Measurements from ENCODE around the gene DRAP1. TPM values are rescaled to one million over a fixed set of nuclear protein-coding genes. Genes with fewer than 3 reads are reported as not detected.

The DRAP1 gene
- total RNA-seq, 1 donor from 2014 or later: 106 TPM

DNA sequence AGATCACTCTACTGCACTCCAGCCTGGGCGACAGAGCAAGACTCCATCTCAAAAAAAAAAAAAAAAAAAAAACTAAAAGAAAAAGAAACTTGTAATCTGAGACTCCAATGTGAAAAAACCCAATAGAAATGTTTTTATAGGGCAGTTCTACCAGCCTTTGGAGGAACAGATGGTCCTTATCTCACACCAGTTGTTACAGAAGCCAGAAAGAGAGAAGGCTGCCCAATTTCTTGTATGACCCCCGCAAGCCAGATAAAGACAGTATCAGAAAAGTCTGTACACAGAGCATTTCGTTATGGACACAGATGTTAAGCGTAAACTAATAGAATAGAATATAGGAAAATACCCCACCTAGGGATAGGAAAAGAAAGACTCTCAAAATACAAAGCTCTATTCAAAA lies 14.8 kb downstream of the DRAP1 start:
- no peaks in the 10 kb centered on the region for H3K36me3 Mint-ChIP-seq (ENCODE audit: unreplicated experiment)
- DNase-seq (ENCODE audit: extremely low spot score, unreplicated experiment): no peak
- H3K4me1 Mint-ChIP-seq (ENCODE audit: unreplicated experiment): peaks cover 9% of the 10 kb centered on the region
- no peak overlapping the region for H3K27ac Mint-ChIP-seq (ENCODE audit: unreplicated experiment)
- no peak for TF ChIP-seq CTCF (IDR thresholded peaks at IDR 0.05)
- H3K4me3 Mint-ChIP-seq (ENCODE audit: unreplicated experiment): no peak overlapping the region
- H3K27me3 Mint-ChIP-seq (ENCODE audit: unreplicated experiment): no peaks in the 10 kb centered on the region
- no peaks in the 10 kb centered on the region for H3K9me3 Mint-ChIP-seq (ENCODE audit: unreplicated experiment)

DNA sequence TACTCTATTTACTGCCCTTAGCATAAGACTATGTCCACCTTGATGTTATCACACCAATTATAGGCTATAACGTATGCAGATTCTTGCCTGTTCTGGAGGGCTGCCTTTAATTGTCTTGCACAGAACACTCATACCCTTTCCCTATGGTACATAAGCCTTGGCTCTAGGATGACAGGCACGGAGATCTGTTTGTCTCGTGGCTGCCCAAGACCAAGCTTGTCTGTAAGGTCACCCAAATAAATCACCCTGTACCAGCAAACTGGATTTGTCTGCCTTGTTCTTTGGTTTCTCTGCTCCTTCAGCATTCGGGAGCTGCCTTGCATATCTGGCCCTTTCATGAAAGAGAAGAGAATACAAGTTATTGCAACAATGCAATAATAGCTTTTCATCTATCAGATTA lies 18.5 kb downstream of the DRAP1 start:
- no peaks in the 10 kb centered on the region for H3K36me3 Mint-ChIP-seq (ENCODE audit: unreplicated experiment)
- TF ChIP-seq CTCF (IDR thresholded peaks at IDR 0.05): no peak

GRCh38 chr11:65941720-65942310 lies 22.6 kb downstream of the DRAP1 start:
- Mint-ChIP-seq H3K27ac (ENCODE audit: unreplicated experiment) (no peak overlapping the region), H3K4me1 (ENCODE audit: unreplicated experiment) (peaks cover 3% of the 10 kb centered on the region), H3K4me3 (ENCODE audit: unreplicated experiment) (no peak overlapping the region), H3K9me3 (ENCODE audit: unreplicated experiment) (no peaks in the 10 kb centered on the region), H3K36me3 (ENCODE audit: unreplicated experiment) (no peaks in the 10 kb centered on the region), H3K27me3 (ENCODE audit: unreplicated experiment) (no peaks in the 10 kb centered on the region)
- DNase-seq (ENCODE audit: extremely low spot score, unreplicated experiment): no peak
- TF ChIP-seq CTCF (IDR thresholded peaks at IDR 0.05): no peak

More for the DNA sequence above, 18.5 kb downstream of the DRAP1 start:
- Mint-ChIP-seq H3K27me3 (ENCODE audit: unreplicated experiment) (no peaks in the 10 kb centered on the region), H3K4me3 (ENCODE audit: unreplicated experiment) (no peak overlapping the region), H3K9me3 (ENCODE audit: unreplicated experiment) (no peaks in the 10 kb centered on the region), H3K4me1 (ENCODE audit: unreplicated experiment) (peaks cover 6% of the 10 kb centered on the region), H3K27ac (ENCODE audit: unreplicated experiment) (no peak overlapping the region)
- DNase-seq (ENCODE audit: extremely low spot score, unreplicated experiment): no peak

GRCh38 chr11:65942531-65942930 lies 23.3 kb downstream of the DRAP1 start:
- Mint-ChIP-seq H3K4me1 (ENCODE audit: unreplicated experiment) (peaks cover 3% of the 10 kb centered on the region), H3K4me3 (ENCODE audit: unreplicated experiment) (no peak overlapping the region), H3K36me3 (ENCODE audit: unreplicated experiment) (no peaks in the 10 kb centered on the region), H3K27me3 (ENCODE audit: unreplicated experiment) (no peaks in the 10 kb centered on the region), H3K9me3 (ENCODE audit: unreplicated experiment) (no peaks in the 10 kb centered on the region), H3K27ac (ENCODE audit: unreplicated experiment) (no peak overlapping the region)
- no peak for TF ChIP-seq CTCF (IDR thresholded peaks at IDR 0.05)
- no peak for DNase-seq (ENCODE audit: extremely low spot score, unreplicated experiment)

DNA sequence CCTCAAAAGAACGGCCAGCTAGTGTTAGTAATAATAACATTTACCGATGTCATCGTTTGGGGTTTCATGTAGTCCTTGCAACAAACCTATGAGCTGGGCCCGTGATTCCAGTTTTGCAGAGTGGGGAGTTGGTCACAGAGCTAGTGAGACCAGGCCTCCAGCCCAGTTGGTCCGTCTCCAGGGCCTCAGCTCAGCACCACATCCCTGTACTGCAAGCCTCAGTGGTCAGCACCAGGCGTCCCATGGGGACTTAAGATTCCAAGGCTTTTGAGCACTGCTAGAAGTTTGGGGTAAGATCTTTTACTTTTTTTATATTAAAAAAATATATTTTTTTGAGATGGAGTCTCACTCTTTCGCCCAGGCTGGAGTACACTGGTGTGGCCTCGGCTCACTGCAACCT lies 25.0 kb downstream of the DRAP1 start:
- no peak overlapping the region for H3K27ac Mint-ChIP-seq (ENCODE audit: unreplicated experiment)
- H3K4me3 Mint-ChIP-seq (ENCODE audit: unreplicated experiment): no peak overlapping the region
- no peaks in the 10 kb centered on the region for H3K36me3 Mint-ChIP-seq (ENCODE audit: unreplicated experiment)
- DNase-seq (ENCODE audit: extremely low spot score, unreplicated experiment): no peak
- H3K9me3 Mint-ChIP-seq (ENCODE audit: unreplicated experiment): no peaks in the 10 kb centered on the region
- no peak for TF ChIP-seq CTCF (IDR thresholded peaks at IDR 0.05)
- peaks cover 3% of the 10 kb centered on the region for H3K4me1 Mint-ChIP-seq (ENCODE audit: unreplicated experiment)
- peaks cover 6% of the 10 kb centered on the region for H3K27me3 Mint-ChIP-seq (ENCODE audit: unreplicated experiment)

Data from osteocyte (in vitro differentiated cells).